H9 (cell line): ENCODE results near the gene ANKRD30A. TPM values are rescaled to one million over a fixed set of nuclear protein-coding genes. Genes with fewer than 3 reads are reported as not detected.

Experiments used
- DNase-seq: peaks from one replicate; pipeline ENCODE4 v3.0.0-alpha.2; 2017
- H2AFZ ChIP-seq: one replicate; pipeline ENCODE4 v1.6.1; 2013; ENCODE audit warnings: mild to moderate bottlenecking, low read length, control low read depth, moderate library complexity
- H2AK5ac ChIP-seq: 2 replicates; pipeline ENCODE4 v1.6.1; 2013; ENCODE audit warnings: low read length, control low read depth, mixed read lengths; ENCODE audit not compliant: insufficient read length
- H2BK120ac ChIP-seq: one replicate; pipeline ENCODE4 v1.6.1; 2013; ENCODE audit warnings: low read depth, mild to moderate bottlenecking, low read length, control low read depth, inconsistent platforms; ENCODE audit not compliant: poor library complexity, severe bottlenecking
- H2BK12ac ChIP-seq: 2 replicates; pipeline ENCODE4 v1.6.1; 2013; ENCODE audit warnings: low read length, control low read depth, mixed read lengths, low read depth; ENCODE audit not compliant: insufficient read length
- H2BK15ac ChIP-seq: 2 replicates; pipeline ENCODE4 v1.6.1; 2013; ENCODE audit warnings: low read depth, low read length, control low read depth
- H2BK20ac ChIP-seq: one replicate; pipeline ENCODE4 v1.6.1; 2013; ENCODE audit warnings: low read depth, mild to moderate bottlenecking, low read length, control low read depth, inconsistent platforms; ENCODE audit not compliant: poor library complexity, severe bottlenecking
- H2BK5ac ChIP-seq: 2 replicates; pipeline ENCODE4 v1.6.1; 2013; ENCODE audit warnings: low read length, control low read depth, mixed read lengths; ENCODE audit not compliant: insufficient read length
- H3K14ac ChIP-seq: 2 replicates; pipeline ENCODE4 v1.6.1; 2013; ENCODE audit warnings: low read length, control low read depth; ENCODE audit not compliant: insufficient read depth
- H3K18ac ChIP-seq: 2 replicates; pipeline ENCODE4 v1.6.1; 2013; ENCODE audit warnings: low read depth, mild to moderate bottlenecking, mixed read lengths, low read length, control low read depth; ENCODE audit not compliant: insufficient read length
- H3K23ac ChIP-seq: 2 replicates; pipeline ENCODE4 v1.6.1; 2013; ENCODE audit warnings: low read length, control low read depth, mixed read lengths, low read depth; ENCODE audit not compliant: insufficient read length
- H3K23me2 ChIP-seq: 2 replicates; pipeline ENCODE4 v1.6.1; 2013; ENCODE audit warnings: low read depth, mild to moderate bottlenecking, mixed read lengths, low read length, control low read depth; ENCODE audit not compliant: insufficient read length, poor library complexity, severe bottlenecking
- H3K27ac ChIP-seq: 2 replicates; pipeline ENCODE4 v1.5.1; 2013; ENCODE audit warnings: low read length, control low read depth, mixed read lengths, low read depth; ENCODE audit not compliant: insufficient read length
- H3K27me3 ChIP-seq: 2 replicates; pipeline ENCODE4 v1.6.1; 2013; ENCODE audit warnings: low read length, control low read depth, inconsistent platforms; ENCODE audit not compliant: insufficient read depth
- H3K4ac ChIP-seq: 2 replicates; pipeline ENCODE4 v1.6.1; 2013; ENCODE audit warnings: low read depth, mild to moderate bottlenecking, control low read depth, inconsistent platforms, low read length, moderate library complexity
- H3K4me1 ChIP-seq: 2 replicates; pipeline ENCODE4 v1.6.1; 2013; ENCODE audit warnings: low read length, control low read depth, inconsistent platforms; ENCODE audit not compliant: insufficient read depth
- H3K4me2 ChIP-seq: 2 replicates; pipeline ENCODE4 v1.6.1; 2013; ENCODE audit warnings: low read length, control low read depth, mixed read lengths; ENCODE audit not compliant: insufficient read length, insufficient read depth
- H3K56ac ChIP-seq: 2 replicates; pipeline ENCODE4 v1.6.1; 2013; ENCODE audit warnings: low read depth, mild to moderate bottlenecking, mixed read lengths, low read length, control low read depth; ENCODE audit not compliant: insufficient read length
- H3K79me1 ChIP-seq: 2 replicates; pipeline ENCODE4 v1.6.1; 2013; ENCODE audit warnings: low read depth, mild to moderate bottlenecking, moderate library complexity, low read length, control low read depth, inconsistent platforms; ENCODE audit not compliant: insufficient read depth, poor library complexity, severe bottlenecking
- H3K79me2 ChIP-seq: 2 replicates; pipeline ENCODE4 v1.6.1; 2013; ENCODE audit warnings: low read length, control low read depth, inconsistent platforms; ENCODE audit not compliant: insufficient read depth
- H3K9ac ChIP-seq: 2 replicates; pipeline ENCODE4 v1.6.1; 2013; ENCODE audit warnings: low read length, control low read depth, mixed read lengths; ENCODE audit not compliant: insufficient read length; ENCODE audit errors: extremely low read depth
- H3K9me3 ChIP-seq: one replicate; pipeline ENCODE4 v1.6.1; 2013; ENCODE audit warnings: low read depth, low read length, inconsistent platforms; ENCODE audit not compliant: control insufficient read depth
- H3T11ph ChIP-seq: one replicate; pipeline ENCODE4 v1.6.1; 2013; ENCODE audit warnings: mild to moderate bottlenecking, low read length, control low read depth, inconsistent platforms
- H4K20me1 ChIP-seq: one replicate; pipeline ENCODE4 v1.6.1; 2013; ENCODE audit not compliant: control insufficient read depth, insufficient read length, insufficient read depth
- H4K5ac ChIP-seq: 2 replicates; pipeline ENCODE4 v1.6.1; 2013; ENCODE audit warnings: low read depth, mild to moderate bottlenecking, mixed read lengths, low read length, control low read depth; ENCODE audit not compliant: insufficient read length
- H4K8ac ChIP-seq: replicated peaks from 2 replicates; pipeline ENCODE4 v1.6.1; 2013; ENCODE audit warnings: low read length, control low read depth, mixed read lengths, low read depth; ENCODE audit not compliant: insufficient read length
- H4K91ac ChIP-seq: 2 replicates; pipeline ENCODE4 v1.6.1; 2013; ENCODE audit warnings: low read depth, mild to moderate bottlenecking, moderate library complexity, mixed read lengths, low read length, control low read depth; ENCODE audit not compliant: insufficient read length
- H3K27ac Mint-ChIP-seq, 3 experiments: 2 replicates in 2 of 3; 3 replicates in 1 of 3; pipeline ENCODE4 v1.8.0; 2020 to 2021; ENCODE audit warnings: mixed read lengths in 3 of 3, mild to moderate bottlenecking in 1 of 3, moderate library complexity in 1 of 3
- H3K27me3 Mint-ChIP-seq: 2 replicates; pipeline ENCODE4 v1.8.0; 2021; ENCODE audit warnings: low read depth, mild to moderate bottlenecking, moderate library complexity, mixed read lengths
- H3K36me3 Mint-ChIP-seq, 3 experiments: 2 replicates in 2 of 3; 3 replicates in 1 of 3; pipeline ENCODE4 v1.8.0; 2020 to 2021; ENCODE audit warnings: low read depth in 3 of 3, mixed read lengths in 3 of 3; ENCODE audit not compliant: insufficient read depth in 1 of 3
- H3K4me1 Mint-ChIP-seq, 2 experiments: 2 replicates each; pipeline ENCODE4 v1.8.0; 2020; ENCODE audit warnings: mixed read lengths in 2 of 2
- H3K4me3 Mint-ChIP-seq, 2 experiments: 2 replicates in 1 of 2; 3 replicates in 1 of 2; pipeline ENCODE4 v1.8.0; 2020 to 2021; ENCODE audit warnings: mild to moderate bottlenecking in 2 of 2, mixed read lengths in 2 of 2, moderate library complexity in 1 of 2
- H3K9me3 Mint-ChIP-seq, 2 experiments: 2 replicates in 1 of 2; 3 replicates in 1 of 2; pipeline ENCODE4 v1.8.0; 2020; ENCODE audit warnings: mild to moderate bottlenecking in 2 of 2, mixed read lengths in 2 of 2, moderate library complexity in 1 of 2
- CTCF ChIP-seq: fragments of 200-600 bp; sonication (generic); conservative IDR thresholded peaks from 3 replicates; pipeline ENCODE4 v1.8.0; 2021; ENCODE audit warnings: antibody characterized with exemption, mild to moderate bottlenecking
- WGBS: extraction: QIAGEN DNeasy Blood & Tissue Kit; methylation state at CpG from one replicate; pipeline ENCODE4 v1.1.7; 2013; ENCODE audit warnings: missing lambda C conversion rate, low lambda C conversion rate, mixed read lengths; ENCODE audit not compliant: insufficient read length; ENCODE audit errors: extremely low coverage; 5-methylcytosine and 5-hydroxymethylcytosine counted together
- total RNA-seq: library from RNA; stranded (reverse); gene quantifications from 2 replicates; pipeline ENCODE4 v1.2.1, GENCODE V29; 2021

The ANKRD30A gene
- total RNA-seq, 1 experiment from 2014 or later, result not detected

GRCh38 chr10:37269554-37270256 lies 144.3 kb downstream of the ANKRD30A start:
- Histone ChIP-seq H3K4me2 (no peak overlapping the region), H3K27ac (no peak overlapping the region), H3K27me3 (no peaks in the 10 kb centered on the region), H2AFZ (no peak overlapping the region), H4K91ac (no peak overlapping the region), H2AK5ac (no peak overlapping the region), H3K4me1 (no peaks in the 10 kb centered on the region), H3K56ac (no peak overlapping the region), H4K8ac (no peak overlapping the region), H3K9me3 (peaks cover 43% of the 10 kb centered on the region), H3K9ac (no peak overlapping the region), H3K18ac (no peak overlapping the region), H3T11ph (no peak overlapping the region), H3K79me1 (no peaks in the 10 kb centered on the region), H4K20me1 (no peaks in the 10 kb centered on the region), H2BK12ac (no peak overlapping the region), H4K5ac (no peak overlapping the region), H2BK15ac (no peak overlapping the region), H3K4ac (no peak overlapping the region), H3K23me2 (no peaks in the 10 kb centered on the region), H3K23ac (no peak overlapping the region), H2BK120ac (no peak overlapping the region), H2BK5ac (no peak overlapping the region), H3K79me2 (no peaks in the 10 kb centered on the region), H3K14ac (no peak overlapping the region), H2BK20ac (no peak overlapping the region)
- Mint-ChIP-seq H3K9me3 (peaks cover 90 to 95% of the 10 kb centered on the region in 2 experiments), H3K4me3 (no peak overlapping the region), H3K27ac (no peak overlapping the region), H3K36me3 (peaks cover 8 to 31% (median 9%) of the 10 kb centered on the region in 3 experiments; a peak in 6 of 7 replicates), H3K27me3 (no peaks in the 10 kb centered on the region), H3K4me1 (no peaks in the 10 kb centered on the region)
- WGBS, result no CpG with 5 or more reads among the region's 5 CpGs
- no peak for DNase-seq
- no peak for TF ChIP-seq CTCF
